ENCODE measurements around the gene FHOD3.

Gene FHOD3

DNA sequence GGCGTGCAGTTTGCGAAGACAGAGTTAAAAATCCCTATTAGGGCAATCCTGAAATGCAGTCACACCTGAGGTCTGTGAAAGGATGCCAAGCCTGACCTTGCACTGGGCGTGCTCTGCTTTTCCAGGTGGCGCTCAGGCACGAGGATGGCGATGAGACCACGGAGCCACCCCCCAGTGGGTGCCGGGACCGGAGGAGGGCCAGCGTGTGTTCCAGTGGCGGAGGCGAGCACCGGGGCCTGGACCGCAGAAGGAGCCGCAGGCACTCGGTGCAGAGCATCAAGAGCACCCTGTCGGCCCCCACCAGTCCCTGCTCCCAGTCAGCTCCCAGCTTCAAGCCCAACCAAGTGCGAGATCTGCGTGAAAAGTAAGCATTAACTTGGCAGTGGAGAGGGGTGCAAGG is 327.9 kb downstream of the FHOD3 start:
- Mint-ChIP-seq H3K9me3 (no peaks in the 10 kb centered on the region), H3K27ac (no peak overlapping the region), H3K27me3 (ENCODE audit: low read depth, poor library complexity) (peaks cover under 1% of the 10 kb centered on the region), H3K4me3 (no peak overlapping the region), H3K4me1 (no peaks in the 10 kb centered on the region), H3K36me3 (ENCODE audit: low read depth) (peaks cover 23% of the 10 kb centered on the region)
- DNase-seq, result no peak
- TF ChIP-seq, protein P1, sequence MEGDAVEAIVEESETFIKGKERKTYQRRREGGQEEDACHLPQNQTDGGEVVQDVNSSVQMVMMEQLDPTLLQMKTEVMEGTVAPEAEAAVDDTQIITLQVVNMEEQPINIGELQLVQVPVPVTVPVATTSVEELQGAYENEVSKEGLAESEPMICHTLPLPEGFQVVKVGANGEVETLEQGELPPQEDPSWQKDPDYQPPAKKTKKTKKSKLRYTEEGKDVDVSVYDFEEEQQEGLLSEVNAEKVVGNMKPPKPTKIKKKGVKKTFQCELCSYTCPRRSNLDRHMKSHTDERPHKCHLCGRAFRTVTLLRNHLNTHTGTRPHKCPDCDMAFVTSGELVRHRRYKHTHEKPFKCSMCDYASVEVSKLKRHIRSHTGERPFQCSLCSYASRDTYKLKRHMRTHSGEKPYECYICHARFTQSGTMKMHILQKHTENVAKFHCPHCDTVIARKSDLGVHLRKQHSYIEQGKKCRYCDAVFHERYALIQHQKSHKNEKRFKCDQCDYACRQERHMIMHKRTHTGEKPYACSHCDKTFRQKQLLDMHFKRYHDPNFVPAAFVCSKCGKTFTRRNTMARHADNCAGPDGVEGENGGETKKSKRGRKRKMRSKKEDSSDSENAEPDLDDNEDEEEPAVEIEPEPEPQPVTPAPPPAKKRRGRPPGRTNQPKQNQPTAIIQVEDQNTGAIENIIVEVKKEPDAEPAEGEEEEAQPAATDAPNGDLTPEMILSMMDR (IDR thresholded peaks at IDR 0.05), result no peak

DNA sequence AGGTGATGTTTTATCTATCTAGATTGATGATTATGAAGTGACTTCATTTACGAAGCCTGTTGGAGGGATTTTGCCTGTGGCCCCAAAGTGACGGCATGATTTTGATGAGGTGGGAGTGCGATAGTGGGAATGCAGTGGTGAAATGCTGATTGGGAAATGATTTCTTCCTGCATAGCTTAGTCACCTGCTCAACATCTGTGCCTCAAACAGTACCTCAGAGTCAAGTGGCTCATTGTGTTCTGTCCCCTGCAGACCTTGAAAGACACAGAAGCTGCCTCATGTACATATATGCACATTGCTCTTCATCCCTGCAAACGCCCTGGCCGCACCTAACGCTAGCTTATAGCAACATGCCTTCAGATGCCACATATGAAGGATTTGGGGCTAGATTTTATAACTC is 330.1 kb downstream of the FHOD3 start:
- Mint-ChIP-seq H3K27ac (no peak overlapping the region), H3K4me1 (no peaks in the 10 kb centered on the region), H3K9me3 (no peaks in the 10 kb centered on the region), H3K27me3 (ENCODE audit: low read depth, poor library complexity) (no peaks in the 10 kb centered on the region), H3K4me3 (no peak overlapping the region), H3K36me3 (ENCODE audit: low read depth) (peaks cover 22% of the 10 kb centered on the region)
- TF ChIP-seq, protein P1 (IDR thresholded peaks at IDR 0.05), result no peak
- DNase-seq, result no peak

DNA sequence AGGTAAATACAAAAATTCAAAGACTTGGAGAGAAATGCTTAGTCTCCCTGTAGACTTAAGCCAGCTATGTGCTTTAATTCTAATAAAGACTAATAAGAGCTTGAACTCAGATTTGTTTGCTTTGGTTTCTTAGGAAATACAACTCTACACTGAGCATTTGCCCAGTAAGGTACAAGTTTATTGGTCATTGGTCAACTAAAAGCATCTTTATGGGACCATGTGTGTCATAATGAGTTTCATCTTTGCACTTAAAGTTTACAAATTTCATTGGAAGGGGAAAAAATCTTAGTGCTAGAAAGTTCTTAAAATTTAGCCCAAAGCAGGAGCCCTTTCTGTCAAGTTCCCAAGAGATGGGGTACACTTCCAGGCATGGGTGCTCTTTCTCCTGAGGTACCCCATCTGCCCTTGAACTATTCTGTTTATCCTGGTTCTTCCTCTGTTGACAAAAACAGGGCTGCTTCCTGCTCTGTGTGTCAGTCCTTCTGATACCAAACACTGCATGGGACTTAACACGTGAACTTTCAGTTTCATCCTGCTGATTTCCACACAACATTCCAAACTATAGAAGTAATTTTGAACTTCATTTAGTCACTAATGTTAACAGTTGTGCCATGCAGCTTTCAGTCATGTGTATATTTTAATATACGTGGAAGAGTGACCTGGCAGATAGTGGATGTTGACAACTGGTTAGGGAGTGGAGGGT is 331.1 kb downstream of the FHOD3 start:
- Mint-ChIP-seq H3K4me1 (no peaks in the 10 kb centered on the region), H3K27ac (no peak overlapping the region), H3K9me3 (no peaks in the 10 kb centered on the region), H3K27me3 (ENCODE audit: low read depth, poor library complexity) (no peaks in the 10 kb centered on the region), H3K36me3 (ENCODE audit: low read depth) (peaks cover 22% of the 10 kb centered on the region), H3K4me3 (no peak overlapping the region)
- TF ChIP-seq, protein P1 (IDR thresholded peaks at IDR 0.05), result no peak
- DNase-seq, result no peak

DNA sequence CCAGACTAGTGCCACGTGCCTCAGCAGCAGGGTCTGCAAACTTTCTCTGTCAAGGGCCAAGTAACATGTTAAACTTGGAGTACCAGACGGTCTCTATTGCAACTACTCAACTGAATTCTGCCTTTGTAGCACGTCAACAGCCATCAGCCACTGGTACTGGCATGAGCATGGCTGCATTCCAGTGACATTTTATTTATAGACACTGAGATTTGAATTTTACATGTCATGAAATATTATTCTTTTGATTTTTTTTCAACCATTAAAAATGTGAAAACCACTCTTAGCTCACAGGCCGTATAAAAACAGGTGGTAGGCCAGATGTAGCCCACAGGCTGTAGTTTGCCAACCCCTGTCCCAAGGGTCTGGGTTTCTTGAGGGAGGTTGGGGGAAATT is 331.6 kb downstream of the FHOD3 start:
- Mint-ChIP-seq H3K9me3 (no peaks in the 10 kb centered on the region), H3K4me1 (no peaks in the 10 kb centered on the region), H3K27ac (no peak overlapping the region), H3K36me3 (ENCODE audit: low read depth) (peaks cover 22% of the 10 kb centered on the region), H3K27me3 (ENCODE audit: low read depth, poor library complexity) (no peaks in the 10 kb centered on the region), H3K4me3 (no peak overlapping the region)
- TF ChIP-seq, protein P1 (IDR thresholded peaks at IDR 0.05), result no peak
- DNase-seq, result no peak

DNA sequence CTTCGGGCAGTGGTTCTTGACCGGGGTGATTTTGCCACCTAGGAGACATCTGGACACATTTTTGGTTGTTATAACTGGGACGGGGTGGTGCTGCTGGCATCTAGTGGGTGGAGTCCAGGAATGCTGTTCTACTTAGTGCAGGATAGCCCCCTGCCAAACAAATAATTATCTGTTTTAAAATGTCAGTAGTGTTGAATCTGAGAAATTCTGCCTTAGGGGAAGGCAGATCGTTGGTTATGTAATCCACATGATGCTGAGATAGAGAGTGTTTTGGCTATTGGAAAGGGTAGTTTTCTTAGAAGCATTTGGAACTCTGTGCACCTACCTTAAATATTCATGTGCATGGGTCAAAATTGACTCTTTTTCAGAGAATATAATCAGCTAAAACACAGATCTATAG is 332.3 kb downstream of the FHOD3 start:
- Mint-ChIP-seq H3K9me3 (no peaks in the 10 kb centered on the region), H3K36me3 (ENCODE audit: low read depth) (peaks cover 21% of the 10 kb centered on the region), H3K4me3 (no peak overlapping the region), H3K27ac (no peak overlapping the region), H3K27me3 (ENCODE audit: low read depth, poor library complexity) (no peaks in the 10 kb centered on the region), H3K4me1 (no peaks in the 10 kb centered on the region)
- TF ChIP-seq, protein P1 (IDR thresholded peaks at IDR 0.05), result no peak
- no peak for DNase-seq

DNA sequence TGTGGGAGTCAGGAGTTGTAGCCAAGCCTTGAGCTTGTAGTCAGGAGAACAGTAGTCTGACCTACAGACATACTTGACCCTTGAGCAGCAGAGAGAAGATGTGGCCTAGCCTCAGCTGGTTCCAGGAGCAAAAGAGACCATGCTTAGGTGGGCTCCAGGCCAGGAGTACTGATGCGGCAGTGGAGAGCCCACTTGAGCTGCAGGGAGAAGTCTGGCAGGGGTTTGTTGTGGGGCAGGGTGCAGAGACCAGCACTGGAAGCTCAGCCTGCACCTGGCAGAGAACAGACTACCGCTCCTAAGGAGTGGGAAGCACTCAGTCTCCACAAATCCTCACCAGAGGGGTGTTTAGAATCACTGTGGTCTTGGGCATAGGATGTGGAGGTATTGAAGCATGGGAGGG is 333.4 kb downstream of the FHOD3 start:
- H3K4me3 Mint-ChIP-seq, result no peak overlapping the region
- H3K27me3 Mint-ChIP-seq (ENCODE audit: low read depth, poor library complexity), result no peaks in the 10 kb centered on the region
- H3K27ac Mint-ChIP-seq, result no peak overlapping the region
- DNase-seq, result no peak
- H3K9me3 Mint-ChIP-seq, result no peaks in the 10 kb centered on the region
- no peaks in the 10 kb centered on the region for H3K4me1 Mint-ChIP-seq
- H3K36me3 Mint-ChIP-seq (ENCODE audit: low read depth), result peaks cover 14% of the 10 kb centered on the region
- TF ChIP-seq, protein P1 (IDR thresholded peaks at IDR 0.05), result no peak

All from nephron progenitor cell (in vitro differentiated cells).